ENCODE measurements around the gene ATF1.

GRCh38 chr12:50747817-50748216 is 16.1 kb upstream of the ATF1 start:
- TF ChIP-seq ZNF274 (IDR thresholded peaks at IDR 0.05; ENCODE audit: low read depth, low read length) = no peak
- no peak for TF ChIP-seq YY1 (IDR thresholded peaks at IDR 0.05; ENCODE audit: insufficient read depth, insufficient read length)
